NCI-H2171 treated with DMSO at 0.1 percent for 48 hours (cell line): ENCODE results near the gene BNIPL.

Source experiments
- DNase-seq: peaks from one replicate; lab custom pipeline; 2025; lab: John Stamatoyannopoulos, UW

Gene BNIPL

DNA sequence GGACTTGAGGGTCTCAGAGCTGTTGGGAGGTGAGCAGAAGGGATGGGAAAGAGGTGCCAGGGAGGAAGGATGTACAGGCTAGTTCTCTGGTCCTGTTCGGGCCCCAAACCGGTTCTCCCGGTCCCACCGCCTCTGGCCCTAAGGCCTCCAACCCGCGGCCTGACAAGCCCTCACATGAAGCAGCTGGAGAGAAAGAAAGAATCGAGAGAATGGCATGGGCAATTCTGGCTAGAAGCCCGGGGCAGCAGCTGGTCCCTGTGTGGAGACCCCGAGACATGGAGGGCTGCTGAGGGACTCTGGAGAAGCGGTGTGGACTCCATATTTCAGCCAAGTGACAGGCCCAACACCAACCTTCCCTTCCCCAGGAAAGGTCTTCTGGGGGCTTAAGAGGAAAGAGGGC, 22.3 kb downstream of the BNIPL start:
- peak; percentile 18 for DNase-seq

DNA sequence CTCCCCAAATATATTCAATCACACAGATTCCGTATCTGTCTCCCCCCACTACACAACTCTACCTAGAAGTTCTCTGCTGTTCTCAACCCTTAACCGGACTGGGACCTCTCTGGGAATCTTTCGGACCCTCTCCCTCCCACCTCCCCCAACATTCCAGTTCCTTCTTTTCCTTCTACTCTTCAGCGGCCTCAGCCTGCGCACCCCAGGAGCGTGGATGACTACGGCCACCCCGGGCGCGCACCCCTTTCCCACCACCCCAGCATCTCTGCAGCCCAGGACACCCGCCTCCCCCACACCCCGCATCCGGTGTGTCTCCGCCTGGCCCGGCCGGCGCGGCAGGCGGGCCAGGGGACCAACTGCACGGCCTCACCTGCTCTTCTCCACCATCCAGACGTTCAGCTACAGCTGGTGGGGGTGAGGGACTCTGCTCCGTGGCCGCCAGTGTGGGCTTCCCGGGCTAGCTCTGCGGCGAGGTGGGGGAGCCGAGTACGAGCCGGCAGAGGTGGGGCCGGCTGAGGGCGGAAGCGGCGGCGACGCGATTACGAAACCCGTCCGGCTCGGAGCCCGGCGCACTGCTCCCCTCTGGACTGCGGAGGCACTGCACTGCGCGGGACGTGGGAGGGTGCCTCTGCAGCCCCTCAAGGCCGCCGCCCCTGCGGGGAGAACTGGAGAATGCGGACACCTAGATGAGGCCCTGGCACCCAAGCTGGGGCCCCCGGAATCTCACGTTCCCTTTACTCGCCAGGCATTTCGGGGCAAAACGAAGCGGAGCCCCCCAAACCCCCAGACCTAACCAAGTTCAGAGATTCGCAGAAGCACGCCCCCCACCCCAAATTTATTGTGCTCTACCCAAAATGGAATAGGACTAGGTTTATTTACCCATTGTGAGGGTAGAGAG, 23.0 kb downstream of the BNIPL start, which contains the start of gene CDC42SE1:
Gene CDC42SE1 (minus strand): TSS at position 514 of the 898 bp plus-strand sequence. CDS start 3,892 bp downstream, outside the sequence.
- DNase-seq = peak; percentile 84

DNA sequence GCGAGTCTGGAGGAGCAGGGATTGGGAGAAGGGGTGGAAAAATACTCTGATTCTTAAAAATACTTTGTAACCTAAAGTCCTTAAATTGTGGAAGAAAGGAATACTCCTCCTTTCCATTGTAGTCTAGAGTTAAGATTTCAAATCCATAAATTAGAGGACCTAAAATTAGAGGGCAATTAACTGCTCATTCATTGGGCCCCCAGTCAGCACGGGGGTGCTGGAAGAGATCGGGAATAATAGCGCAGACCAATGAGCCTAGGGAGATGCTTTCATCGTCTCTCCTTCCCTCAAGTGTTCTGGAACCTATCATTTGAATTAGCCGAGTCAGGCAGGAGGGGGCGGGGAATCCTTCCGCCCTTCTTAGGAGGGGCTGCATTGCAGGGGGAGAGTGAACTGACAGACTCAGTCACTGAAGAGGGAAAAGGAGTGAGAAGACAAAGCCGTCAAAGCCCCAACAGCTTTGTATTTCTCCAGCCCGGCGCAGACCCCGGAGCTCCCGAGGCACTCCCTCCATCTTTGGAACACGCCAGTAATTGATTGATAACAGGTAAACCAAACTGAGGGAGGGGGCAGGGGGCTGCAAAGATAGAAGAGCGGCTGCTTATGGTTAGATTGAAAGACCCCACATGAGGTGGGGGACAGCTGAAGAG, 23.7 kb downstream of the BNIPL start, which contains the start of gene MLLT11:
Gene MLLT11 (plus strand): TSS at position 391 of the 650 bp plus-strand sequence. CDS start 6,828 bp downstream, outside the sequence.
- peak; percentile 93 for DNase-seq

DNA sequence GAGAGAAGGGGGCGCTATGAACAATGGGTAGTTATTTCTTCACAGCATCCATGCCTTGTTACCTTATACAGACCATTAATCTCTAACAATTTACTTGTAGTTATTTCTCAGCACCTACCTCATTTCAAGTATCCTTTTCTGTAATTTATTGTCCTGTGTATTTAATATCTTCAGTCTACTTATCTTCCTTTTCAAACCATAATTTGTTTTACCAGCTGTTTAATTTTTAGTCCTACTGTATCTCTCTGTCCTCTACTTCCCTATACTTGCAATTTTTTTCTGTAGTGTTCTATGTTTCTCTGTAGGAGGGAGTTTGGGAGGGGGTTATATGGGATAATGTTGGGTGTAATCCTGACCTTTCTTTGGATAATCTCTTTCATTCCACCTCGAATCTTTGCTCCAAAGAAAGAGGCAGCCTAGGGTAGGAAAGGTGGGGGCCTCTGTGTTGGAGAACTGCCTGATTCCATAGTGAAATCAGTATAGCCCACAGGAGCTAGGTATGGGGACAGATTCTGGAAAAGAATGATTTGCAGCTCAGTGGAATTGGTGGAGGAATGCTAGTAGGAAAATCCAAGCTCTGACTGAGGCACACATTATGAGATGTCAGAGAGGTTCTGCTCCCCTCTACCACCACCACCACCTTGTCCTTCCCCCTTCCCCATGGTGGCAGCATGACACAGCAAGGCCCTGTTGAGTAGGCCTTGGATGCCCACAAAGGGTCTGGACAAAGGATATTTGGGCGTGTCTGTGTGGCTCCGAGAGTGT, 24.5 kb downstream of the BNIPL start:
- peak; percentile 54 for DNase-seq

DNA sequence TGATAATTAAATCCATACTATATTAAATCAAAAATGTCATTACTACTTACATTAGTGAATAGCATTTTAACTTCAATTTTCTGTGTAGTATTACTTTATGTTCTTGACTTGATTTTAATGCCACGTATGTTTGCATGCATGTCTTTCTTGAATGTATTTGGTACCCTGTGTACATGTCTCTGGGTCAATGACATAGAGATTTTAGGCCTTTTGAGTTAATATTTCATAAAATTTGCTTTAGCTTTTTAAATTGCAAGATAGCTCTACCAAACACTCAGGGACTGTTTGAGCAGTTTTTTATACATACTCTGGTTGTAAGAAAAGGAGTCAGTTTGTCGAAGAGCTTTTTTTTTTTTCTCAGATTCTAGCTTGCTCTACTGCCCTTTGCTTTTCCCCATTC, 25.3 kb downstream of the BNIPL start:
- no peak for DNase-seq

DNA sequence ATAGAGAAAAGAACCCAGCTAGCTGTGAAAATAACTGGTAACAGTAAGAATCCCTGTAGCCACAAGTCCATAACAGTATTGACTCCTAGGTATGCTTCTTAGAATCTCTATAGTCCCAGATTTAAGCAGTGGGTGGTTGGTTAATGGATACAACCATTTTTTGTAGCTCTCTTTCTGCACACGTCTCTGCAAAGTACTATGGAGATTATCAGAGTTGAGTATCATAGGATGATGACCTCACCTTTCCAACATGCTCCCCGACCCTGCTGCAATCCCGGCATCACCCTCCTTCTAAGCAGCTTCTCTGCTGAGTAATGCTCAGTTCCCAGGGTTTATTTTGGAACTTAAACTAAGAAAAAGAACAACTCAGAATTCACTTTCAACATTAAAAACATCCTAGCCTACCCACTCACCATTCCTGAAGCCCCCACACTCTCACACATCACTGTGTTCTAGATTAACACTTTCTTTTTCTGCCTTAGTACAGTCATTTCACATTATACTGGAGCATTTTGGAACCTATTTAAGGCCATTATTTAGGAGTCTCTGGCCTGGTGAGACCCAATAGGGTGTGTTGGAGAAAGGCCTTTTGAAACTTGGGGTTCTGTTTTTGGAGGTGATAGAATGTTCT, 26.5 kb downstream of the BNIPL start:
- DNase-seq = no peak

DNA sequence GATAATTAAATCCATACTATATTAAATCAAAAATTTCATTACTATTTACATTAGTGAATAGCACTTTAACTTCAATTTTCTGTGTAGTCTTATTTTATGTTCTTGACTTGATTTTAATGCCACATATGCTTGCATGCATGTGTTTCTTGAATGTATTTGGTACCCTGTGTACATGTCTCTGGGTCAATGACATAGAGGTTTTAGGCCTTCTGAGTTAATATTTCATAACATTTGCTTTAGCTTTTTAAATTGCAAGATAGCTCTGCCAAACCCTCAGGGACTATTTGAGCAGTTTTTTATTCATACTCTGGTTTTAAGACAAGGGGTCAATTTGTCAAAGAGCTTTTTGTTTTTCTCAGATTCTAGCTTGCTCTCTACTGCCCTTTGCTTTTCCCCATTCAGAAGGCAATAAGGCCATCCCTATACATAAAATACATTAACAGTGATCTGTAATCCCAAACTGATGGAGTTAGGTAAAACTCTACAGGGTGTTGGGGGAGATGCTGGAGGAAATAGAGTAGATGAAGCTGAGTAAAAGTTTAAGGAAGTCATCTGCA, 28.8 kb downstream of the BNIPL start:
- DNase-seq = no peak

DNA sequence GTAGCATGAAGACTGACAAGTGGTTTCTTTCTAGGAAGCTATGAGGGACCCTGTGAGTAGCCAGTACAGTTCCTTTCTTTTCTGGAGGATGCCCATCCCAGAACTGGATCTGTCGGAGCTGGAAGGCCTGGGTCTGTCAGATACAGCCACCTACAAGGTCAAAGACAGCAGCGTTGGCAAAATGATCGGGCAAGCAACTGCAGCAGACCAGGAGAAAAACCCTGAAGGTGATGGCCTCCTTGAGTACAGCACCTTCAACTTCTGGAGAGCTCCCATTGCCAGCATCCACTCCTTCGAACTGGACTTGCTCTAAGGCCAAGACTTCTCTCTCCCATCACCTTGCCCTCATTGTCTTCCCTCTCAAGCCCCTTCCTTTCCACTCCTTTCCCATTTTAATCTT, 30.8 kb downstream of the BNIPL start:
- DNase-seq = no peak

DNA sequence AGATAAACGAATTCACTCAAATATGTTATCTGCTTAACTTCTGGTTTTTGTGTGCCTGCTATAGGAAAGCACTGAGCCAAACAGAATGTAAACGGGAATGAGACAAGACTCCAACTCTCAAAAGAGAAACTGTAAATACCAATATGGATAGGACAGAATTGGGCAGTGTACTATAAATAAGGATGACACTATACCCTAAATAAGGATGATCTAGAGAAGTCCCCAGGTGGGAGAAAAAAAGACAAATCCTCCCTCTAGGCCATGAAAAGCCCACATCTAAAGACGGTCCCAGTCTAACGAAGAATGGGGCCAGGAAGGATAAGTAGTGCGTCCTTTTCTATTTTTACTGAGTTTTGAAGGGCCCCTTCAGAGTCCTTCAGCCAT, 32.7 kb downstream of the BNIPL start:
- DNase-seq = no peak

DNA sequence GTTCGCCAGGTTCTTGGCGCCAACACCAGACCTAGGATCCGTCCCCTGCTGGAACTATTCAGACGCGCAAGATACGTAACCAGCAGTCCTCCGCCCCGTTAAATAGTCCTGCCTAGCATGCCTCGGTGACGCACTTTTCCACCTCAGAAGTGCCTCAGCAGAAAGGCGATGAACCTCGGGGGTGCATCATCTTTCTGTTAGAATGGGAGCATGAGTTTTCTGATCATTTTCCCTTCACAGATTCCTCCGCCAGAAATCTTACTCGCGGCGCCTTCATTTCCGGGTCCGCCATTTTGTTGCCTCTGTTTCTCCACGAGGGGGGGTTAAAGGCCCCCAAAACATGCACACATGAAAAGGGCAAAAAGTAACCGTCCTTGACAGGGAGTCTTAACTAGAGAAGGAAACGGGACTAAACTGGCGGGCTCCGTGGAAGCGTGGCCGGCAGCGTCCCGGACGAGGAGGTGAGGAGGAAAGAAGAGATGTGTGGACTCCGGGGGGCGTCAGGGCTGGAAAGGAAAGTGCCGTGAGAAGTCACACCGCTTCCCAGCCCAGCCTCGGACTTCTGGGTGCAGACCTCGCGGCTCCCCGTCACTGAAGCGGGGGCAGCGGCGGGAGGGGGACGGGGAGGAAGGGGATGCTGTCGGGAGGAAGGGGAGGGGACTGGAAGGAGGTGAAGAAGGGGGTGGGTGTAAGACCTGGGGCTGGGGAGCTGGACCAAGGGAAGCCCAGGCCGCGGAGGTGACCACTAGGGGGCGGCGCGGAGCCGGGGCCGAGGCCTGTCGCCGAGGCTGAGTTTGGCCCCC, 34.3 kb downstream of the BNIPL start, which contains the start of gene GABPB2:
Gene GABPB2 (plus strand): TSS at position 288 of the 803 bp plus-strand sequence. CDS start 17,429 bp downstream, outside the sequence.
- DNase-seq = peak; percentile 95

DNA sequence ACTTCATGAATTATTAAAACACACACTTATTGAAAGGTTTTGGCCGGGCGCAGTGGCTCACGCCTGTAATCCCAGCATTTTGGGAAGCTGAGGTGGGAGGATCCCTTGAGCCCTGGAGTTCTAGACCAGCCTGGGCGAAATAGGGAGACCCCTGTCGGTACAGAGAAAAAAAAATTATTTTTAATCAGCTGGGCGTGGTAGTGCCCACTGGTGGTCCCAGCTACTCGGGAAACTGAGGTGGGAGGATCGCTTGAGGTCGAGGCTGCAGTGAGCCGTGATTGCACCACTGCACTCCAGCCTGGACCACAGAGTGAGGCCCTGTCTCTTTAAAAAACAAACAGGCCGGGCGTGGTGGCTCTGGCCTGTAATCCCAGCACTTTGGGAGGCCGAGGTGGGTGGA, 35.8 kb downstream of the BNIPL start:
- DNase-seq = no peak

DNA sequence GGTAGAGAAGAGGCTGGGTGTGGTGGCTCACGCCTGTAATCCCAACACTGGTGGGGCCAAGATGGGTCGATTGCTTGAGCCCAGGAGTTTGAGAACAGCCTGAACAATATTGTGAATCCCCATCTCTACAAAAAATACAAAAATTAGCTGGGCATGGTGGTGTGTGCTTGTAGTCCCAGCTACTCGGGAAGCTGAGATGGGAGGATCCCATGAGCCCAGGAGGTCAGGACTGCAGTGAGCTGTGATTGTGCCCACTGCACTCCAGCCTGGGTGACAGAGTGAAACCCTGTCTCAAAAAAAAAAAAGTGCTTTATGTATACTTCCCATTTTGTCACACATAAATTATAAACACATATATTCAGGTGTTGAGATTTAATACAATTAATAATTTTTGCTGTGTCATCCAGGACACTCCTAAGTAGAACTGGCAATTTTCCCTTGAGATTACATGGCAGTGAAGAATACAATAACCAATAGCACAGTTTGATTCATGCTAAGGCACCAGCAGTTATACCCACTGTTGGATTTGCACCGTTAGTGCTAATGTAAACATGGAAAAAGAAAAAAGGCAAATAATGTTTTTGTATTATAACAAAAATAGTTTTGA, 49.7 kb downstream of the BNIPL start:
- no peak for DNase-seq
